Neural progenitor cell (in vitro differentiated cells): Measurements from ENCODE around the gene OR6S1. TPM values are rescaled to one million over a fixed set of nuclear protein-coding genes. Genes with fewer than 3 reads are reported as not detected.

Source experiments
- DNase-seq: peaks from one replicate; pipeline ENCODE4 v3.0.0-alpha.2; 2016; ENCODE audit warnings: low spot score
- H2AFZ ChIP-seq: fragments of 200-600 bp; sonication (generic); replicated peaks from 2 replicates; pipeline ENCODE4 v1.6.1; 2016; ENCODE audit warnings: antibody characterized with exemption
- H3F3A ChIP-seq: fragments of 200-600 bp; sonication (generic); 2 replicates; pipeline ENCODE4 v1.6.1; 2016; ENCODE audit warnings: antibody characterized with exemption, low read depth
- H3K27ac ChIP-seq: fragments of 200-600 bp; sonication (generic); 2 replicates; pipeline ENCODE4 v1.5.1; 2016; ENCODE audit warnings: mild to moderate bottlenecking
- H3K27me3 ChIP-seq: fragments of 200-600 bp; sonication (generic); 2 replicates; pipeline ENCODE4 v1.6.1; 2016; ENCODE audit warnings: mild to moderate bottlenecking, moderate library complexity
- H3K36me3 ChIP-seq: fragments of 200-600 bp; sonication (generic); 2 replicates; pipeline ENCODE4 v1.5.1; 2016
- H3K4me1 ChIP-seq: fragments of 200-600 bp; sonication (generic); 2 replicates; pipeline ENCODE4 v1.6.1; 2016; ENCODE audit warnings: mixed run types
- H3K4me2 ChIP-seq: fragments of 200-600 bp; sonication (generic); 2 replicates; pipeline ENCODE4 v1.6.1; 2016
- H3K4me3 ChIP-seq: fragments of 200-600 bp; sonication (generic); 2 replicates; pipeline ENCODE4 v1.5.1; 2016
- H3K79me2 ChIP-seq: fragments of 200-600 bp; sonication (generic); 2 replicates; pipeline ENCODE4 v1.6.1; 2016; ENCODE audit warnings: low read depth
- H3K9ac ChIP-seq: fragments of 200-600 bp; sonication (generic); 2 replicates; pipeline ENCODE4 v1.6.1; 2016
- H3K9me3 ChIP-seq: fragments of 200-600 bp; sonication (generic); 2 replicates; pipeline ENCODE4 v1.5.1; 2016; ENCODE audit warnings: low read depth
- H4K20me1 ChIP-seq: fragments of 200-600 bp; sonication (generic); 2 replicates; pipeline ENCODE4 v1.6.1; 2016; ENCODE audit warnings: low read depth
- H3K27ac Mint-ChIP-seq: 3 replicates; pipeline ENCODE4 v1.8.0; 2021; ENCODE audit warnings: mixed read lengths
- H3K27me3 Mint-ChIP-seq: 2 replicates; pipeline ENCODE4 v1.8.0; 2022; ENCODE audit warnings: low read depth, mild to moderate bottlenecking, inconsistent platforms, moderate library complexity, mixed read lengths; ENCODE audit not compliant: insufficient read depth
- H3K36me3 Mint-ChIP-seq: 3 replicates; pipeline ENCODE4 v1.8.0; 2021; ENCODE audit warnings: mixed read lengths
- H3K4me1 Mint-ChIP-seq: 3 replicates; pipeline ENCODE4 v1.8.0; 2021; ENCODE audit warnings: mixed read lengths
- H3K4me3 Mint-ChIP-seq: 3 replicates; pipeline ENCODE4 v1.8.0; 2021; ENCODE audit warnings: mild to moderate bottlenecking, moderate library complexity, mixed read lengths
- H3K9me3 Mint-ChIP-seq: 3 replicates; pipeline ENCODE4 v1.8.0; 2020; ENCODE audit warnings: mixed read lengths
- CTCF ChIP-seq: fragments of 200-600 bp; sonication (generic); IDR thresholded peaks from 2 replicates; pipeline ENCODE4 v1.5.1; 2017; ENCODE audit warnings: antibody characterized with exemption, mild to moderate bottlenecking
- EZH2 ChIP-seq: fragments of 200-600 bp; sonication (generic); IDR thresholded peaks from 2 replicates; pipeline ENCODE4 v1.6.1; 2017; ENCODE audit warnings: antibody characterized with exemption, mild to moderate bottlenecking, moderate library complexity
- EZH2phosphoT487 ChIP-seq: fragments of 200-600 bp; sonication (generic); IDR thresholded peaks from 2 replicates; pipeline ENCODE4 v1.6.1; 2017; ENCODE audit warnings: antibody characterized with exemption
- total RNA-seq: library from RNA; depleted of rRNA; stranded (reverse); fragments of >200 nt; gene quantifications from 2 replicates; pipeline ENCODE4 v1.2.3, GENCODE V29; 2015; ENCODE audit warnings: low replicate concordance

OR6S1 gene
- total RNA-seq, 1 donor from 2014 or later, result not detected

- Mint-ChIP-seq H3K9me3 (peaks cover 7% of the 10 kb centered on the region), H3K4me3 (peak overlapping the region; percentile 90), H3K27ac (no peak overlapping the region), H3K4me1 (peaks cover 5% of the 10 kb centered on the region), H3K36me3 (no peaks in the 10 kb centered on the region), H3K27me3 (peaks cover 61% of the 10 kb centered on the region)
- Histone ChIP-seq H3K36me3 (no peaks in the 10 kb centered on the region), H3K79me2 (no peaks in the 10 kb centered on the region), H3K9me3 (no peaks in the 10 kb centered on the region), H3F3A (peaks cover 13% of the 10 kb centered on the region), H3K9ac (no peak overlapping the region), H3K27ac (no peak overlapping the region), H3K27me3 (peaks cover 72% of the 10 kb centered on the region), H3K4me2 (peak overlapping the region; percentile 97), H4K20me1 (no peaks in the 10 kb centered on the region), H2AFZ (peak overlapping the region; percentile 99), H3K4me1 (no peaks in the 10 kb centered on the region), H3K4me3 (peak overlapping the region; percentile 73)
- TF ChIP-seq EZH2 (no peak), EZH2phosphoT487 (no peak), CTCF (peak; percentile 60)
- peak; percentile 82 for DNase-seq
Observed at GRCh38 chr14:20662968-20663732, 21.7 kb upstream of the OR6S1 start.

- Histone ChIP-seq H3K9ac (no peak overlapping the region), H3K36me3 (no peaks in the 10 kb centered on the region), H3K4me1 (no peaks in the 10 kb centered on the region), H4K20me1 (no peaks in the 10 kb centered on the region), H3K4me2 (no peak overlapping the region), H2AFZ (no peak overlapping the region), H3K79me2 (no peaks in the 10 kb centered on the region), H3K27ac (no peak overlapping the region), H3K27me3 (peaks cover 92% of the 10 kb centered on the region), H3F3A (peaks cover 13% of the 10 kb centered on the region), H3K9me3 (no peaks in the 10 kb centered on the region), H3K4me3 (no peak overlapping the region)
- peaks cover 74% of the 10 kb centered on the region for H3K27me3 Mint-ChIP-seq
- peak overlapping the region; percentile 72 for H3K4me3 Mint-ChIP-seq
- TF ChIP-seq CTCF (no peak), EZH2phosphoT487 (no peak), EZH2 (no peak)
- no peak overlapping the region for H3K27ac Mint-ChIP-seq
- peaks cover 5% of the 10 kb centered on the region for H3K4me1 Mint-ChIP-seq
- H3K9me3 Mint-ChIP-seq, result peaks cover 14% of the 10 kb centered on the region
- H3K36me3 Mint-ChIP-seq, result no peaks in the 10 kb centered on the region
- no peak for DNase-seq
Observed at GRCh38 chr14:20661197-20661596, 19.7 kb upstream of the OR6S1 start.

- peaks cover 100% of the 10 kb centered on the region for H3K27me3 ChIP-seq
- no peaks in the 10 kb centered on the region for H3K36me3 Mint-ChIP-seq
- no peak overlapping the region for H3K27ac ChIP-seq
- peaks cover 14% of the 10 kb centered on the region for H3K9me3 Mint-ChIP-seq
- peaks cover 13% of the 10 kb centered on the region for H3F3A ChIP-seq
- H3K9ac ChIP-seq, result no peak overlapping the region
- H3K9me3 ChIP-seq, result no peaks in the 10 kb centered on the region
- peaks cover 5% of the 10 kb centered on the region for H3K4me1 Mint-ChIP-seq
- H3K4me1 ChIP-seq, result no peaks in the 10 kb centered on the region
- no peak for DNase-seq
- H4K20me1 ChIP-seq, result no peaks in the 10 kb centered on the region
- no peak overlapping the region for H3K27ac Mint-ChIP-seq
- H3K79me2 ChIP-seq, result no peaks in the 10 kb centered on the region
- peak overlapping the region; percentile 52 for H3K4me3 Mint-ChIP-seq
- no peaks in the 10 kb centered on the region for H3K36me3 ChIP-seq
- TF ChIP-seq EZH2phosphoT487 (no peak), EZH2 (no peak), CTCF (no peak)
- no peak overlapping the region for H2AFZ ChIP-seq
- H3K4me2 ChIP-seq, result no peak overlapping the region
- peaks cover 77% of the 10 kb centered on the region for H3K27me3 Mint-ChIP-seq
- no peak overlapping the region for H3K4me3 ChIP-seq
Observed at GRCh38 chr14:20659813-20660395, 18.4 kb upstream of the OR6S1 start.
